Esophagus squamous epithelium (tissue), 4 donors: Measurements from ENCODE around the gene VTI1B.

ENCODE experiments used
- CTCF ChIP-seq, 6 experiments: fragments of 450-650 bp in 4 of 6; fragments of 200-600 bp in 2 of 6; sonication (generic) in 2 of 6; IDR thresholded peaks; one replicate each; pipeline ENCODE4 v1.5.1; 2016 to 2019; ENCODE audit warnings: antibody characterized with exemption in 6 of 6, mild to moderate bottlenecking in 4 of 6, moderate library complexity in 4 of 6
- POLR2A ChIP-seq, 4 donors: fragments of 450-650 bp; IDR thresholded peaks; one replicate each; pipeline ENCODE4 v1.6.1; 2017; ENCODE audit warnings: antibody characterized with exemption in 4 of 4, mild to moderate bottlenecking in 4 of 4, moderate library complexity in 3 of 4

DNA sequence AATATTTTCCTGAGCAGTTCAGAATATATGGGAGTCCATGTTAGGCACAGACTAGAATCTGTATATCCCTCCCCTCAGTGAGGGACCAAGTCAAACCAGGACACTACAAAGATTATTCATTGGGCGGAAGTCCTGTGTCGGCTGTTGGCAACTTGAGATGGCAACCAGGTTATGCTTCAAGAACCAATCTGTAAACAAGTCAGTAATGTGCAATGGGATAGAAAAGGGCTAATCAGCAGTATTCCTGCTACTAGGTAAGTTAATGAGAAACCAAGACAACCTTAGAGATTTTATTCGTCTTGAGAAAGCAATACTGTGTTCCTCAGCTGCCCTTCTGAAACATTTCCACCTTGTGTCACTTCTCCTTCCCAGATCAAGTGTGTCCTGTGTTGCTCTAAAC, 28.3 kb downstream of the VTI1B start:
- TF ChIP-seq CTCF (IDR thresholded peaks at IDR 0.05) = no peak
- TF ChIP-seq POLR2A (IDR thresholded peaks at IDR 0.05) = no peak
